ENCODE data around the gene SCGB1D2. TPM values are rescaled to one million over a fixed set of nuclear protein-coding genes. Genes with fewer than 3 reads are reported as not detected.

SCGB1D2 gene
- total RNA-seq, 2 donors from 2014 or later = 40.5 TPM; not detected in 1

GRCh38 chr11:62251698-62252097 is 9.7 kb downstream of the SCGB1D2 start:
- Histone ChIP-seq H3K27me3 (replicated peaks; ENCODE audit: insufficient read depth) (no peaks in the 10 kb centered on the region), H3K4me3 (no peak overlapping the region), H3K4me1 (replicated peaks) (no peaks in the 10 kb centered on the region), H3K36me3 (no peaks in the 10 kb centered on the region), H3K27ac (no peak overlapping the region), H3K9me3 (no peaks in the 10 kb centered on the region)
- TF ChIP-seq POLR2A (IDR thresholded peaks at IDR 0.05) = no peak
- no peak for TF ChIP-seq POLR2AphosphoS5 (IDR thresholded peaks at IDR 0.05)
- TF ChIP-seq CTCF (IDR thresholded peaks at IDR 0.05) = no peak
- WGBS = 64% methylated on average over 4 of the region's 4 CpGs
- no peak for DNase-seq (ENCODE audit: low spot score)
- intact Hi-C loops (cut with DNase I) = no loop called here

- intact Hi-C loops (cut with DNase I) = no loop called here
- H3K27me3 ChIP-seq (replicated peaks; ENCODE audit: insufficient read depth) = no peaks in the 10 kb centered on the region
- 92% methylated on average over 3 of the region's 3 CpGs for WGBS
These were observed 12.0 kb downstream of the SCGB1D2 start for GRCh38 chr11:62253999-62254542.

GRCh38 chr11:62256281-62256680 is 14.2 kb downstream of the SCGB1D2 start:
- Histone ChIP-seq H3K27me3 (replicated peaks; ENCODE audit: insufficient read depth) (no peaks in the 10 kb centered on the region), H3K4me1 (replicated peaks) (no peaks in the 10 kb centered on the region), H3K36me3 (no peaks in the 10 kb centered on the region), H3K9me3 (no peaks in the 10 kb centered on the region), H3K4me3 (no peak overlapping the region), H3K27ac (no peak overlapping the region)
- no peak for DNase-seq (ENCODE audit: low spot score)
- 87% methylated on average over 2 of the region's 2 CpGs for WGBS
- TF ChIP-seq POLR2AphosphoS5 (IDR thresholded peaks at IDR 0.05) (no peak), POLR2A (IDR thresholded peaks at IDR 0.05) (no peak), CTCF (IDR thresholded peaks at IDR 0.05) (no peak)
- intact Hi-C loops (cut with DNase I) = no loop called here

More at GRCh38 chr11:62253999-62254542, 12.0 kb downstream of the SCGB1D2 start:
- no peak for DNase-seq (ENCODE audit: low spot score)
- Histone ChIP-seq H3K9me3 (no peaks in the 10 kb centered on the region), H3K27ac (no peak overlapping the region), H3K36me3 (no peaks in the 10 kb centered on the region), H3K4me1 (replicated peaks) (no peaks in the 10 kb centered on the region), H3K4me3 (no peak overlapping the region)
- TF ChIP-seq POLR2AphosphoS5 (IDR thresholded peaks at IDR 0.05) = no peak
- no peak for TF ChIP-seq CTCF (IDR thresholded peaks at IDR 0.05)
- no peak for TF ChIP-seq POLR2A (IDR thresholded peaks at IDR 0.05)

GRCh38 chr11:62260261-62260953 is 18.4 kb downstream of the SCGB1D2 start:
- TF ChIP-seq CTCF (IDR thresholded peaks at IDR 0.05) (no peak), POLR2A (IDR thresholded peaks at IDR 0.05) (no peak), POLR2AphosphoS5 (IDR thresholded peaks at IDR 0.05) (peak; percentile 36)
- H3K4me1 ChIP-seq (replicated peaks) = no peaks in the 10 kb centered on the region
- H3K36me3 ChIP-seq = no peaks in the 10 kb centered on the region
- no peak for DNase-seq (ENCODE audit: low spot score)
- H3K27me3 ChIP-seq (replicated peaks; ENCODE audit: insufficient read depth) = no peaks in the 10 kb centered on the region
- no peak overlapping the region for H3K27ac ChIP-seq
- H3K9me3 ChIP-seq = no peaks in the 10 kb centered on the region
- no peak overlapping the region for H3K4me3 ChIP-seq
- intact Hi-C loops (cut with DNase I) = no loop called here
- WGBS = 60% methylated on average over 6 of the region's 6 CpGs

- Histone ChIP-seq H3K27ac (no peak overlapping the region), H3K9me3 (no peaks in the 10 kb centered on the region), H3K4me3 (no peak overlapping the region), H3K36me3 (no peaks in the 10 kb centered on the region), H3K4me1 (replicated peaks) (no peaks in the 10 kb centered on the region), H3K27me3 (replicated peaks; ENCODE audit: insufficient read depth) (no peaks in the 10 kb centered on the region)
- intact Hi-C loops (cut with DNase I) = no loop called here
- TF ChIP-seq POLR2A (IDR thresholded peaks at IDR 0.05) (no peak), POLR2AphosphoS5 (IDR thresholded peaks at IDR 0.05) (no peak)
- DNase-seq (ENCODE audit: low spot score) = no peak
- WGBS = 100% methylated on average over 1 of the region's 1 CpG
These were observed 22.0 kb downstream of the SCGB1D2 start for GRCh38 chr11:62264004-62264403.

All from prostate gland (tissue), 2 donors.